Heart left ventricle (tissue), 13 donors: ENCODE measurements around the gene ZNF366.

Experiments used
- CTCF ChIP-seq, 12 donors: fragments of 200-600 bp; sonication (generic) in 4 of 12; IDR thresholded peaks; one replicate each; pipeline versions ENCODE4 v1.5.0 to v1.8.0; 2018 to 2022; ENCODE audit warnings: antibody characterized with exemption in 12 of 12, mild to moderate bottlenecking in 5 of 12
- POLR2A ChIP-seq, 2 donors: fragments of 450-650 bp; IDR thresholded peaks; one replicate each; pipeline ENCODE4 v1.6.1; 2017; ENCODE audit warnings: antibody characterized with exemption in 2 of 2, mild to moderate bottlenecking in 2 of 2, moderate library complexity in 2 of 2
- donor health status: ischemic (EF 13 %, LVEDD 7.1; RV severe dilation, severe dysfunction).
- donor health status: DM: no; HTN: yes; CAD: no.
- donor health status: DM: no; HTN: no; CAD: no.
- donor health status: ischemic (EF 25% LVEDD 6.9; RV normal size, moderate dysfunction).
- donor health status: ischemic (EF 25% LVEDD 5.7; RV mildly dilated, moderate dysfunction).
- donor health status: ischemic (EF 35%, LVEDD 5.7; RV mildly dilated, moderate dysfunction).
- donor health status: nonischemic (EF 11% LVEDD 7.7; RV severe dilation, severe dysfunction).
- donor health status: DM: yes; HTN: yes; CAD: no.
- donor health status: PGD.
- donor health status: ischemic (EF 29% LVEDD 5.4; RV normal size, mild dysfunction).
- donor health status: nonischemic (EF 23%, LVEDD 6.1; RV moderate dilation, normal function).

- TF ChIP-seq CTCF (IDR thresholded peaks at IDR 0.05) (no peak), POLR2A (IDR thresholded peaks at IDR 0.05) (no peak)
These were observed 33.7 kb upstream of the ZNF366 start for GRCh38 chr5:72540759-72541438.
